HG03066 (cell line): ENCODE measurements around the gene TRABD2A.
"Not testable (repeated sequence)": the region's sequence is repeated elsewhere in the genome, so short reads cannot be mapped to it uniquely, and the experiment has no call there.

Source experiments
- ATAC-seq: cut with Tn5 transposase; IDR thresholded peaks from one replicate; pipeline ENCODE4 v1.9.1; 2021; ENCODE audit warnings: low read depth; ENCODE audit not compliant: unreplicated experiment

The TRABD2A gene

GRCh38 chr2:84786601-84787000, 94.3 kb downstream of the TRABD2A start:
- ATAC-seq, result no peak

- ATAC-seq, result no peak
These were observed 94.9 kb downstream of the TRABD2A start for GRCh38 chr2:84785950-84786349.

GRCh38 chr2:84782717-84783442, 98.0 kb downstream of the TRABD2A start:
- ATAC-seq, result no peak

DNA sequence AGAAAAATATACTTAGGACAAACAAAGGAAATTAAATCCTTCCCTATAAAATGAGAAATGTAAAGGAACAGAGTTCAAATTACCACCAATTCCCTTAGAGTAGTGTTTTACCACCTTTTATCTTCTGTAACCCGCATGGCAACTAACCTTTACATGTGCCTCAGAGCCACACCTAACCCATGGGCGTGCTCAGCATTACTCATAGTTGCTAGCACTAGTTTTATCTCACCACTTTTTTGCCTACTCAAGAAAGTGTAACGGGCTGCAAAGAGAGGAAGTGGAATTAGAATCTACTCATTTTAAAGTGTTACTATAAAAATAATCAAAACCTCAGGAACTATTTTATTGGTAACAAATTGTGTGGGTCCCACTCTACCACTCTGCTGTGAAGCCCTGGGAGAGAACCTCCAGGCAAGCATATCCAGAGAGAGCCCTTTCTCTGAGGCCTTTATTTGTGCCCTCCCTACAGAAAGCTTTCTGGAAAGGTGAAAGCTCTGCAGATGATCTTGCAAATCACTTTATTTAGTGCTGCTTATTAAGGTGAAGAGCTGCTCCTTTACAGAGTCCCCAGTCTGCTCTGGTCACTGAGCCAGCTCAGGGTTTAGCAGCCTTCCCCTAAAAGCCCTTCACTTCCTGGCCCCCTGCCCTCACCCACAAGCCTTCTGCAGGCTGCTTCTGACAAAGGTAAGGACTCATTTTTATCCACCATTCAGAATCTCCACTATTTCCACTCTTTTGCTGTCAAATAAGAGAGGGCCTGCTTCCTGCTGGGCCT, 98.8 kb downstream of the TRABD2A start:
- ATAC-seq, result peak; percentile 94

GRCh38 chr2:84779781-84780180, 101.1 kb downstream of the TRABD2A start:
- ATAC-seq, result no peak

DNA sequence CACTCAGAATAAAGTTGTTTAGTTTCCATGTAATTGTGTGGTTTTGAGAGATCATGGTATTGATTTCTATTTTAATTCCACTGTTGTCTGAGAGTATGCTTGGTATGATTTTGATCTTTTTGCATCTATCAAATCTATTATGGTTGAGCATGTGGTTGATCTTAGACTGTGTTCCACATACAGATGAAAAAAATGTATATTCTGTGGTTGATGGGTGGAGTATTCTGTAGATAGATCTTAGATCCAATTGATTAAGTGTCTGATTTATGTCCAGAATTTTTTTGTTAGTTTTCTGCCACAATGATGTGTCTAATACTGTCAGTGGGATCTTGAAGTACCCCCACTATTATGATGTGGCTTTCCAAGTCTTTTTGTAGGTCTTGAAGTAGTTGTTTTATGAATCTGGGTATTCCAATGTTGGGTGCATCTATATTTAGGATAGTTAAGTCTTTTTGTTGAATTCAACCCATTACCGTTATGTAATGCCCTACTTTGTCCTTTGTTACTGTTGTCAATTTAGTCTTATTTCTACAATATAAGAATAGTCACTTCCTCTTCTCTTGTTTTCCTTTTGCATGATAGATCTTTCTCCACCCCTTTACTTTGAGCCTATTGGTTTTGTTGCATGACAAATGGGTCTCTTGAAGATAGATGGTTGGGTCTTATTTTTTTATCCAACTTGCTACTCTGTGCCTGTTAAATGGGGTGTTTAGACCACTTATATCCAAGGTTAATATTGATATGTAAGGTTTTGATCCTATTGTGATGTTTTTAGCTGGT, 101.8 kb downstream of the TRABD2A start:
- ATAC-seq, result no peak

- ATAC-seq, result no peak
These were observed 104.9 kb downstream of the TRABD2A start for GRCh38 chr2:84776011-84776410.

- ATAC-seq, result not testable (repeated sequence)
These were observed 107.3 kb downstream of the TRABD2A start for GRCh38 chr2:84773562-84773961.
